NCI-H82 (cell line): ENCODE data around the gene PROK1.
A peak's percentile ranks its signal among the peaks of the same experiment; 100 is the strongest.

Experiments used
- DNase-seq: peaks from one replicate; lab custom pipeline; 2025; lab: John Stamatoyannopoulos, UW

Gene PROK1

GRCh38 chr1:110465038-110465813 lies 14.3 kb downstream of the PROK1 start:
- peak; percentile 80 for DNase-seq

GRCh38 chr1:110465814-110466380 lies 14.9 kb downstream of the PROK1 start:
- no peak for DNase-seq

DNA sequence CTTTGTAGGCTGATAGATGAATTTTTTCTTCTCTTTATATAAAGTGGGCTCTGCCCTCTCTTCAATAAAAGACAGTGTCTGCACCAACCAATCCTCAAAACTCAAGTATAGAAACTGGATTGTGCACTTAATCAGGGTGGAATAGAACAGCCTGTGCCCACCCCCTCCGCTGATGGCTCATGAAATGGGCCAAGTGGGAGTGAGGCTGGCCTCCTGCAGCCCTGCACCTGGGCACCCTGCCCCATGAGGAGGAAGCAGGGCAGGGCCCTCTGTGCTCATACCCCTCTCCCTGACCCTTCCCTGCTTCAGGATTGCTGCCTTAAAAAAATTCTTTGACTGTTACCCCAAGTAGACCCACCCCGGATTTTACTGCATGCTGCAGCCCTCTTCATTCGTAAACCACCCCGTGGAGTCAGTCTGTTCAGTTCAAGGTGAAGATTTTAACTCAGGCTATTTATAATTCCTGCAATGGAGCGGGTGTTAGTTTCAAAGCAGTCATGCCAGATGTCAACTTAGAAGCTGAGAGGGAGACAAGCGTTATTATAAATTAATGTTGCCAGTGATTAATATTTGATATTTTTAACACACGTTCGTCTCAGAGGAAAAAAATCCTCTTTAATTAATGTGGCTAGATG lies 15.8 kb downstream of the PROK1 start:
- peak; percentile 13 for DNase-seq

DNA sequence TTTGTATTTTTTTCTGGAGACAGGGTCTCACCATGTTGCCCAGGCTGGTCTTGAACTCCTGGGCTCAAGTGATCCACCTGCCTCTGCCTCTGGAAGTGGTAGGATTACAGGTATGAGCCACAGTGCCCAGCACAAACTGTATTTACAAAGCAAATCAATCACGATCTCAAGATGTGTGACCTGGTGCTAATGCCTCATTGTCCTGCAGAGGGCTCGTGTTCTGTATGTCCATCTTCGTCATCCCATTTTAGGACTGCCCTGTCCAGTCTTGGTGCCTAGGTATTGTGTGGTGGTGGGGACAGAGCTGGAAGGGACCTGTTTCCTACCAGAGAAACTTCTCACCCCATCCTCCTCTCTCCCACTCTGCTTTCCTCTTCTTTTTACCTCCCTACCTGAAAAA lies 20.2 kb downstream of the PROK1 start:
- DNase-seq: no peak

DNA sequence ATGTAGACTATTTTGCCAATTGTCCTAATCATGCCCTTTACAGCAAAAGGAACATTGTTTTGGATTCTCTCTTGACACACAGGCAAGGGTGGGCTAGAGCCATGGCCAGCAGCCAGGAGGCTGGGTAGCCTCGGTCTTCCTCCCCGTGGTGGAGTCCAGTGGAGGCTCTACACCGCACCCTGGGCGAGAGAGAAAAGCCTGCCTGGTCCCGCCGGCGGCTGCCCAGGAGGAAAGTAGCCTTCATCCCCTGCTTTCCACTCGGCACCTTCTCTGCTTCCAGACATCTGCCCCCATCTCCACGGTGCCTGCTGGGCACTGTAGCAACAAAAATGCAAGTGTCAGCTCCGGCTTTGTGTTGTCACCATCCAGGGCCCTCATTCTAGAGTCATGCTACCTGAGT lies 21.6 kb downstream of the PROK1 start:
- no peak for DNase-seq

DNA sequence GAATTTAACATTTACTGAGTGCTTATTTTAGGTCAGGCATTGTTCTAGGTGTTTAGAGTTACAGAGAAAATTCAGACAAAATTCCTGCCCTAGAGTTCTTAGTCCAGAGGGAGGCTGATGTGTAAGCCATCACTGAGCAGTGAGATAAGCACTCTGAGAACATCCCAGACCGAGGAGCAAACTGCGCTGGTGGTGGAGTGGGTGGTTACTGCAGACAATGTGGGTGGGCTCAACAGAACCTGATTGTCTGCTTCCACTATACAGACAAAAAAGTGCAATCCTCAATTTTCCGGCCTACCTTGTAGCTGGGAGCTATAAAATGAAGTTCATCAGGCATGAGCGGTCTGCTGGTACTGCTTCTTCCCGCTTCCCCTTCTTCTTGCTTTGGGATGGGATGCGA lies 23.5 kb downstream of the PROK1 start:
- no peak for DNase-seq

DNA sequence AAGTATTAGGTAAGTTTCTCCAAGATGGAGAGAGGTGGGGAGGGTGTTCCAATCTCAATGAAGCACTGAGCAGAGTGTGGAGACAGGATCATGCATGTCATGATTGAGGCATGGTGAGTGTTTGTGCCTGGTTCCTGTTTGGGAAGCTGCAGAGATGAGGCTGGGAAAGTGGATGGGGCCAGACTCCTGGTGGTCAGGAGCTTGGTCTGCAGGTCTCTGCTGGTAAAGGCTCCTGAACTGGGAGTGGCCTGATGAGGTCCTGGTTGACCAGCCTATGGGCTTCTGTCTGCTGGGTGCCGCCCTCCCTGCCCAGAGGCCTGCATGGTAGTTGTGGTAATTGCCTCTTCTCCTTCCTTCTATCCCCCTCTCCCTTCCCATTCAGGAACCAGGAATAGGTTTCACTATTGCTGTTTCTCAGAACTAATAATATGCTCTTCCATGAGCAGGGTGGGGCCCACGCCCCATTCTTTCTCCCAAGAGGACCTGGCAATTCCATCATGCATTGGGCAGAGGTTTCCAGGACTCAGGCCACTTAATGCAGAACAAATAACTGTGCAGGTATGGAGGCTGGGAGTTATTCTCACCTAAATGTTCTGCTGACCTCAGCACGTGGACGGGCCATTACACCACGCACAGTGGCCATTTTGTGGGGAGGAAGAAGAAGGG lies 24.5 kb downstream of the PROK1 start:
- DNase-seq: no peak

DNA sequence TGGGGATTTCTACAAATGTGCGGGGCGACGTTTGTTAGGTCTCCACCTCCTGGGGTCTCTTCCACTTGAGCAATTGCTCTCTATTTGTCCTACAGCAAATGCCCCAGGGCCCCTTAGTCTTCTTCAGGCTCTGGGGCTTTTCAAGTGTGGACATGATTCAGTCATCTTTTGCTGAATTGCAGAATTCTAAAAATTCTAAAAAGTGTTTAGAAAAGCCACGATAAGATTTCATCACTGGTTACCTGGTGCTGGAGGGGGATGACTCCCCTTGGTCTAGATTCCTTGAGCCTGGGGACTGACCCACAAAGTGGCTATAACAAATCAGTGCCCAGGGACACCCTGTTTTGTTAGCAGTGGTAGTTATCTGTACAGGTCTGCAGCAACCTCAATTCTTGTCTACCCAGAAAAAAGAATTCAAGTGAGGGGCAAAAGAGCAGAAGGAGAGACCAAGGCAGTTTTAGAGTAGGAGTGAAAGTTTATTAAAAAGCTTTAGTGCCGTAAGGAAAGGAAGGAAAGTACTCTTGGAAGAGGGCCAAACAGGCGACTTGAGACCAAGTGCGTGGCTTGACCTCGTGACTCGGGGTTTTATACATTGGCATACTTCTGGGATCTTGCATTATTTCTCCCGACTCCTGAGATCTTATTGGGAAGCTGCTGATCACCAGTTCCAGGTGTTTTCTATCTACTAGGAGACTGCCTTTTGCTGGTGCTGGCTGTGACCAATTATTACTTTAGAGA lies 25.2 kb downstream of the PROK1 start:
- no peak for DNase-seq

DNA sequence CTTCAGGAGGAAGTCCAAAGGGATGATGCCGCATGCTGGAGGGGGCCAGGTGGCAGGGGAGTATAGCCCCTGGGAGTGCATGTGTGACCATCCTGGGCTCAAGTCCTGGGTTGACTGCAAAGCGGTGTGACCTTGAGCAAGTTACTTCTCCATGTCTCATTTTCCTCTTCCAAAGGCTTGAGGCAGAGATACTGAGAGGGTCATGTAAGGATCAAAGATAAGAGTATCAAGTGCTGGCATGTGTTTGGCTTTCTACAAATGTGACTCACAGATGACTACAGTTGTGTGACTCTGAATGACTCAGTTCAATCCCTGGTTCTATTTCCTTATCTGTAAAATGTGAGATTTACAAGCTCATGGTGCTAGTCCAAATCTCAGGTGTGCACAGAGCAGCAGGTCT lies 26.1 kb downstream of the PROK1 start:
- DNase-seq: no peak

DNA sequence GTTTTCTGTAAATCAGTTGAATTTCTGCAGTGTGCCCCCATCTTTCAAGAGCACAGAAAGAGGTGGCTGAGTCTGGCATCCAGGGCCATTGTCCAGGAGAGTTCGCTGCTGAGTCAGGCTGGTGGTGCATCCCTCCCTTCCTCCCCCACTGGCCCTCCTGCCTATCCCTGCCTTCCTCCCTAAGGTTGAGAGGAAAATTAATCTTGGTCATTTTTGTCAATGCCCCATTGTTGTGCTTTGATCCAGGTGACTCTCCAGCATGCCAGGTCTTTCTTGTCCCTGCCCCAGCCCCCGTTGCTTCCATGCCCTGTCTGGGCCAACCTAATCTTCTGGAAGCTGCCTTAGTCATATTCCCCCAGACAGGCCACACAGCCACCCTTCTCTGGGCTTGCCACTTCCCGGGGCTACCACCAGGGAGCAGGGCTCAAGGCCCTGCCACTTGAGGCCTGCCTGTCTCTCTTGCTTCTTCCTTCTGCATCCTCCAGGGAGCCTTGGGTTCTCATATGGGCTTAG lies 26.6 kb downstream of the PROK1 start:
- peak; percentile 27 for DNase-seq

GRCh38 chr1:110477967-110478640 lies 27.2 kb downstream of the PROK1 start:
- DNase-seq: peak; percentile 54

GRCh38 chr1:110478886-110479285 lies 27.9 kb downstream of the PROK1 start:
- no peak for DNase-seq

GRCh38 chr1:110480356-110481096 lies 29.6 kb downstream of the PROK1 start:
- DNase-seq: peak; percentile 36

DNA sequence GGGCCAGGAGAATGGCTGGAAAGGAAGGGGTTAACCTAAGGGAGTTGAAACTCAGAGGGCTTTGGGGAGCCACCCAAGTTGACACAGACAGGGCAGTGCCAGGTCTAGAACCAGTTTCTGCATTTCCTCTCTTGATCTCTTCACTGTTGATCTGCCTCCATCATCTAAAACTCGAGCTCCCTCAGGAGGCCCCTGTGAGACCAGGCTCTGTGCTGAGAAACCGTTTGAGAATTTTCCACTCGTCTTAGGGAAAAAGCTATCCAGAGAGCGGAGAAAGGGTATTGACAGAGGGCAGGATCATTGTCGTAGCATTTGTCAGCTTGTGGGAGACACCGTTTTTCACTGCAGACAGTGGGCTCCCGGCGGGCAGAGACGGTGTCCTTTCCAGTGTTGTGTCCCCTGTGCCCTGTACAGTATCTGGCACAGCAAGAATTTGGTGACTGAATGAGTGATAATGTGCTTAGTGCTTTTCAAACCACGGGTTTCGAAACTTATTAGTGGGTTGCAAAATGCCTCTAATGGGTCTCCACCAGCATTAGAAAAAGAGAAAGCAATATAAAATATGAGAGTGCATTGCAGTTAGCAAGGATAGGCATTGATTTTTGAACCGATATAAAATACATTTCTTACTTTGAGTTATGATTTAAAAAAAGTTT lies 31.1 kb downstream of the PROK1 start:
- DNase-seq: no peak

DNA sequence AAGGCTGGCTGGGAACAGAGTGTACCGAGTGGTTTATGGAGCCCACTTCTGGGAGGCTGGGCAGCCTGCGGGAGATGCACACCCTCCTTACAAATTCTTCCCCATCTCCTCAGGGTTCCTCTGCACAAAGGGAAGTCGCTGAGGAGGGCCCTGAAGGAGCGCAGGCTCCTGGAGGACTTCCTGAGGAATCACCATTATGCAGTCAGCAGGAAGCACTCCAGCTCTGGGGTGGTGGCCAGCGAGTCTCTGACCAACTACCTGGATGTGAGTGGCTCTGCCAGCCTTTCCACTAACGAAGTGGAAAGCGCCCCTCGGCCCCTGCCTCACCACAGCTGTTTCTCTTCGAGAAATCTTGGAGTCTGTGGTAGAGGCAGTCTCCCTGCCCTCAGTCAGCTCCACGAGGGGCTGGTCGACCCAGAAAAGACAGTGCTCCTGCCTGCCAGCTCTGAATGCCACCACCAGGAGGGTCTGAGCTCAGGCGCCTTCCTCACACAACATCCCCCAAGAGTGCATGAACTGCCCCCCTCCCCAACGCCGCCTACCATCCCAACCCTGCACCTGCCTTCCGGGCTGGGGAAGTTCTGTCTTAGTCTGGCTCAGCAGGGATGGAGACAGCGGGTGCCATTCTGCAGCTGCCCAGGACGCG lies 31.8 kb downstream of the PROK1 start:
- DNase-seq: no peak

DNA sequence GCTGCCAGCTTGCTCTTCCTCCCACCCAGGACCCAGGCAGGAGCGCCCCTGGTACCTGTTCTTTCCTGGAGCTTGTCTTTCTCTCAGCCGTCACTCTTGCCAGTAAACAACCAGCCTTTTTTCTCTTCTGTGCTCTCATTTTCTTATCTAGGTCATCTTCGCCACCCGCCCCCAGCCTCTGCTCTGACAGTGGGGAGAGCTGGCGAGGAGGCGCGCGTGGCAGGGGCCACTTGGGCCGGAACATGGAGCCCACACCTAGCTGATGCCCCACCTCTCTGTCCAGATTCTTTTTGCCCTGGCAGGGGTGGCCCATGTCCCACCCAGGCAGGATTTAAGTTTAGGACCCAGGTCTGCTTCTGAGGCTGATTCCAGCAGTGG lies 32.3 kb downstream of the PROK1 start:
- no peak for DNase-seq

- no peak for DNase-seq
These were observed 33.9 kb downstream of the PROK1 start for GRCh38 chr1:110484801-110485200.

GRCh38 chr1:110485725-110486124 lies 34.8 kb downstream of the PROK1 start:
- DNase-seq: no peak

GRCh38 chr1:110487726-110488125 lies 36.8 kb downstream of the PROK1 start:
- no peak for DNase-seq

GRCh38 chr1:110488161-110488560 lies 37.2 kb downstream of the PROK1 start:
- DNase-seq: no peak
